ENCODE results near the gene SYNE1. TPM values are rescaled to one million over a fixed set of nuclear protein-coding genes. Genes with fewer than 3 reads are reported as not detected.

SYNE1 gene
- total and polyA plus RNA-seq, 2 of the 8 experiments (the other 6 are each of a cell fraction or from before 2014, with no cell fraction given), result 2.8 to 5.5 TPM

DNA sequence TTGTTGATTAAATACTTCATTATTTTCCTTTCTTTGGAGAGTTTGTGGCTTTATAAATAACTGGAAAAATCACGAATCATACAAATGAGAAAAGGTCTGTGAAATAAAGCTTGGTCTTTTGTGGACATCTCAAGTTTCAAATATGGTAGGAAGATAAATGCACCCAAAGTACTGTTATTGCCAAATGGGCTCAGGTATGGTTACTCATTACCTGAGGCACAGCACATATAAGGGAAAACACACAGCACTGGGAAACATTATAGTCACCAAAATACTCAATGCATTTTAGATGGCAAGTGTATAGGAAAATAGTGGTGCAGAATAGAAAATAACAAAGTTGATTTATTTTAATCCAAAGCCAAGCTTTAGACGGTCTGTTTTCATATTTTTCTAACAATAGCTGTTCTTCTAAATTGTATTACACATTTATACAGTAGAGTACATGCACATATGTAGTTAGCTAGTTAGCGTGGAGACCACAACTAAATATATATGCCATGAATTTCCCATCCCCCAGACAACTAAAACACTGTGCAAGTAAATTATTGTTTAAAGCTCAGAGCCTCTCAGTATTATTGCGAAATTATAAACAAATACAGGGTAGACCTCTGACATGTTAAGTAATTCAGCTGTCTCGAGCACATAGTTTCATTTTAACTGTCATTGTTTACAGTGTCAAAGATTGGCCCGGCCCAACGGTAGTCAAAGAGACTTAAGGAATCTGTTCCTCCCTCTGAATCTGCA is 336.0 kb downstream of the SYNE1 start:
- Histone ChIP-seq H2BK12ac (ENCODE audit: low read depth, low read length) (no peak overlapping the region), H4K91ac (replicated peaks; ENCODE audit: insufficient read length, low read length) (no peak overlapping the region), H3K4me1 (replicated peaks in 1 of 4; ENCODE audit: control insufficient read depth in 3 of 4, insufficient read depth in 4 of 4, low read length in 3 of 4) (peaks cover 0 to 9% (median 1%) of the 10 kb centered on the region in 4 experiments; a peak in 1 of 7 replicates), H4K5ac (ENCODE audit: insufficient read length, low read depth, low read length) (peak overlapping the region; percentile 87), H3K4me2 (ENCODE audit: insufficient read depth in 1 of 2, low read depth in 2 of 2, low read length in 2 of 2) (peak overlapping the region; percentile 75 to 80), H3K4me3 (ENCODE audit: extremely low read depth in 1 of 4, insufficient read depth in 2 of 4, low read depth in 3 of 4, low read length in 4 of 4) (peak overlapping the region; percentile 71 to 80 (median 76)), H4K8ac (ENCODE audit: extremely low read depth, insufficient read depth, low read length) (no peak overlapping the region), H2AK5ac (ENCODE audit: low read depth, low read length) (no peak overlapping the region), H3K23ac (ENCODE audit: insufficient read length) (no peak overlapping the region), H2BK120ac (replicated peaks; ENCODE audit: low read depth, low read length) (no peak overlapping the region), H3K23me2 (ENCODE audit: low read depth, low read length) (no peaks in the 10 kb centered on the region), H3K27ac (ENCODE audit: low read depth, low read length) (no peak overlapping the region), H3K79me1 (ENCODE audit: low read depth, low read length) (no peaks in the 10 kb centered on the region), H2AFZ (ENCODE audit: low read length) (peak overlapping the region; percentile 95), H2BK20ac (ENCODE audit: low read length) (no peak overlapping the region), H3K56ac (replicated peaks; ENCODE audit: insufficient read length, low read depth, low read length) (no peak overlapping the region), H3K27me3 (replicated peaks in 1 of 4; ENCODE audit: control insufficient read depth in 3 of 4, extremely low read depth in 1 of 4, insufficient read depth in 3 of 4, low read length in 3 of 4) (no peaks in the 10 kb centered on the region), H3K4ac (replicated peaks; ENCODE audit: insufficient read length, low read depth, low read length) (no peak overlapping the region), H4K20me1 (replicated peaks in 1 of 2; ENCODE audit: control insufficient read depth in 1 of 2, insufficient read depth in 2 of 2, low read length in 2 of 2) (no peaks in the 10 kb centered on the region), H3K9me3 (ENCODE audit: insufficient read depth in 2 of 2, low read depth in 1 of 2, low read length in 1 of 2) (no peaks in the 10 kb centered on the region), H3K9ac (replicated peaks in 1 of 4; ENCODE audit: extremely low read depth in 1 of 4, low read depth in 3 of 4, low read length in 3 of 4) (peak overlapping the region in 3 of 4 experiments; percentile 35 to 59 (median 38); a peak in 3 of 7 replicates), H3K18ac (ENCODE audit: extremely low read depth, low read length) (no peak overlapping the region), H2BK5ac (ENCODE audit: low read depth, low read length) (0 out of 2 replicates have a peak overlapping the region, but pooled peaks have one; percentile 19), H3K36me3 (ENCODE audit: control insufficient read depth in 2 of 4, insufficient read depth in 4 of 4, low read length in 3 of 4) (no peaks in the 10 kb centered on the region), H3K14ac (ENCODE audit: insufficient read length) (no peak overlapping the region), H3K79me2 (ENCODE audit: control insufficient read depth in 1 of 2, insufficient read depth in 2 of 2, low read length in 2 of 2) (no peaks in the 10 kb centered on the region), H2BK15ac (ENCODE audit: low read length) (no peak overlapping the region)
- WGBS, 2 experiments (ENCODE audit: extremely low coverage in 1 of 2, insufficient coverage in 1 of 2, insufficient read length in 1 of 2, insufficient replicate concordance in 2 of 2, low coverage in 1 of 2, low lambda C conversion rate in 2 of 2, missing lambda C conversion rate in 1 of 2), result 41% methylated on average over 7 of the region's 7 CpGs; no CpG with 5 or more reads in 1 of the 2 experiments
- DNase-seq (ENCODE audit: low read depth in 1 of 2, low spot score in 2 of 2), result no peak
- ChIA-PET POLR2A (ENCODE audit: partially characterized antibody) (interaction anchor here (1.4 kb wide), 1 partner anchor 9 kb away, joined by 5 read pairs; no protein-coding TSS in a partner anchor), CTCF (ENCODE audit: partially characterized antibody) (interaction anchor here (0.6 to 3.0 kb wide), 28 partner anchors 9 to 895 kb away, joined by 3 to 22 read pairs (median 4); no protein-coding TSS in a partner anchor)
- FAIRE-seq, result no peak
- TF ChIP-seq, protein P1, sequence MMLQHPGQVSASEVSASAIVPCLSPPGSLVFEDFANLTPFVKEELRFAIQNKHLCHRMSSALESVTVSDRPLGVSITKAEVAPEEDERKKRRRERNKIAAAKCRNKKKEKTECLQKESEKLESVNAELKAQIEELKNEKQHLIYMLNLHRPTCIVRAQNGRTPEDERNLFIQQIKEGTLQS (IDR thresholded peaks at IDR 0.05; ENCODE audit: insufficient read depth, low read depth, low read length), result no peak
- TF ChIP-seq EZH2 (IDR thresholded peaks at IDR 0.05; ENCODE audit: low read depth, low read length, severe bottlenecking), result no peak
- no peak for TF ChIP-seq POU5F1 (IDR thresholded peaks at IDR 0.05; ENCODE audit: low read depth, low read length)
- TF ChIP-seq POLR2AphosphoS5 (IDR thresholded peaks at IDR 0.05; ENCODE audit: low read depth, low read length), result no peak
- no peak for TF ChIP-seq CBX5 (IDR thresholded peaks at IDR 0.05; ENCODE audit: low read depth, low read length)
- TF ChIP-seq RNF2 (IDR thresholded peaks at IDR 0.05; ENCODE audit: borderline replicate concordance, low read depth, low read length, missing control alignments, poor library complexity, severe bottlenecking), result no peak
- no peak for TF ChIP-seq MAFK (IDR thresholded peaks at IDR 0.05; ENCODE audit: low read depth, low read length)
- no peak for TF ChIP-seq GABPA (IDR thresholded peaks at IDR 0.05; ENCODE audit: borderline replicate concordance, insufficient read depth, low read length)
- TF ChIP-seq NRF1 (IDR thresholded peaks at IDR 0.05; ENCODE audit: low read depth, low read length), result no peak
- TF ChIP-seq TAF1 (IDR thresholded peaks at IDR 0.05; ENCODE audit: low read depth, low read length), result no peak
- TF ChIP-seq TBP (IDR thresholded peaks at IDR 0.05; ENCODE audit: low read depth, low read length), result no peak

All from H1 (cell line).